ENCODE measurements around the gene CNTNAP1.

CNTNAP1 gene

GRCh38 chr17:42679492-42680330 lies 2.6 kb upstream of the CNTNAP1 start:
- H3K4me3 ChIP-seq (ENCODE audit: low read length): peak overlapping the region; percentile 62
- peaks cover 68% of the 10 kb centered on the region for H3K27me3 ChIP-seq (ENCODE audit: insufficient read depth, low read length)
- H3K9me3 ChIP-seq (ENCODE audit: insufficient read depth, low read depth, low read length): no peaks in the 10 kb centered on the region
- H3K36me3 ChIP-seq (ENCODE audit: insufficient read depth, low read depth, low read length): no peaks in the 10 kb centered on the region
- peaks cover 23% of the 10 kb centered on the region for H3K4me1 ChIP-seq (ENCODE audit: insufficient read depth, low read length)
- H3K27ac ChIP-seq (ENCODE audit: low read length): no peak overlapping the region
- H3K9ac ChIP-seq (ENCODE audit: low read depth, low read length): peak overlapping the region; percentile 74; the same call in 1 of the 2 replicates

GRCh38 chr17:42680331-42680808 lies 2.0 kb upstream of the CNTNAP1 start:
- Histone ChIP-seq H3K36me3 (ENCODE audit: insufficient read depth, low read depth, low read length) (no peaks in the 10 kb centered on the region), H3K9me3 (ENCODE audit: insufficient read depth, low read depth, low read length) (no peaks in the 10 kb centered on the region), H3K9ac (ENCODE audit: low read depth, low read length) (no peak overlapping the region), H3K4me3 (ENCODE audit: low read length) (peak overlapping the region; percentile 62; the same call in 1 of the 2 replicates), H3K27me3 (ENCODE audit: insufficient read depth, low read length) (peaks cover 67% of the 10 kb centered on the region), H3K27ac (ENCODE audit: low read length) (no peak overlapping the region), H3K4me1 (ENCODE audit: insufficient read depth, low read length) (peaks cover 22% of the 10 kb centered on the region)

GRCh38 chr17:42682722-42683403 lies 532 bp downstream of the CNTNAP1 start:
- peaks cover 62% of the 10 kb centered on the region for H3K27me3 ChIP-seq (ENCODE audit: insufficient read depth, low read length)
- no peaks in the 10 kb centered on the region for H3K36me3 ChIP-seq (ENCODE audit: insufficient read depth, low read depth, low read length)
- H3K4me1 ChIP-seq (ENCODE audit: insufficient read depth, low read length): peaks cover 16% of the 10 kb centered on the region; the same call in 1 of the 2 replicates
- H3K27ac ChIP-seq (ENCODE audit: low read length): no peak overlapping the region
- peak overlapping the region; percentile 68; the same call in 1 of the 2 replicates for H3K9ac ChIP-seq (ENCODE audit: low read depth, low read length)
- H3K9me3 ChIP-seq (ENCODE audit: insufficient read depth, low read depth, low read length): no peaks in the 10 kb centered on the region
- peak overlapping the region; percentile 81 for H3K4me3 ChIP-seq (ENCODE audit: low read length)

- H3K4me1 ChIP-seq (ENCODE audit: insufficient read depth, low read length): peaks cover 14% of the 10 kb centered on the region; the same call in 1 of the 2 replicates
- H3K27ac ChIP-seq (ENCODE audit: low read length): no peak overlapping the region
- H3K27me3 ChIP-seq (ENCODE audit: insufficient read depth, low read length): peaks cover 62% of the 10 kb centered on the region
- no peaks in the 10 kb centered on the region for H3K36me3 ChIP-seq (ENCODE audit: insufficient read depth, low read depth, low read length)
- H3K4me3 ChIP-seq (ENCODE audit: low read length): peak overlapping the region; percentile 81
- no peaks in the 10 kb centered on the region for H3K9me3 ChIP-seq (ENCODE audit: insufficient read depth, low read depth, low read length)
- H3K9ac ChIP-seq (ENCODE audit: low read depth, low read length): no peak overlapping the region
Measured at GRCh38 chr17:42683407-42684034, 1.2 kb downstream of the CNTNAP1 start.

GRCh38 chr17:42684929-42685556 lies 2.7 kb downstream of the CNTNAP1 start:
- no peak overlapping the region for H3K4me3 ChIP-seq (ENCODE audit: low read length)
- no peaks in the 10 kb centered on the region for H3K36me3 ChIP-seq (ENCODE audit: insufficient read depth, low read depth, low read length)
- peaks cover 53% of the 10 kb centered on the region for H3K27me3 ChIP-seq (ENCODE audit: insufficient read depth, low read length)
- no peaks in the 10 kb centered on the region for H3K9me3 ChIP-seq (ENCODE audit: insufficient read depth, low read depth, low read length)
- no peak overlapping the region for H3K9ac ChIP-seq (ENCODE audit: low read depth, low read length)
- peaks cover 12% of the 10 kb centered on the region; the same call in 1 of the 2 replicates for H3K4me1 ChIP-seq (ENCODE audit: insufficient read depth, low read length)
- H3K27ac ChIP-seq (ENCODE audit: low read length): no peak overlapping the region

GRCh38 chr17:42685831-42686230 lies 3.5 kb downstream of the CNTNAP1 start:
- H3K27me3 ChIP-seq (ENCODE audit: insufficient read depth, low read length): peaks cover 45% of the 10 kb centered on the region
- no peak overlapping the region for H3K9ac ChIP-seq (ENCODE audit: low read depth, low read length)

GRCh38 chr17:42686520-42687128 lies 4.3 kb downstream of the CNTNAP1 start:
- H3K9ac ChIP-seq (ENCODE audit: low read depth, low read length): no peak overlapping the region
- H3K27me3 ChIP-seq (ENCODE audit: insufficient read depth, low read length): peaks cover 42% of the 10 kb centered on the region
- no peak overlapping the region for H3K4me3 ChIP-seq (ENCODE audit: low read length)
- H3K4me1 ChIP-seq (ENCODE audit: insufficient read depth, low read length): peaks cover 8% of the 10 kb centered on the region; the same call in 1 of the 2 replicates
- H3K36me3 ChIP-seq (ENCODE audit: insufficient read depth, low read depth, low read length): no peaks in the 10 kb centered on the region
- H3K9me3 ChIP-seq (ENCODE audit: insufficient read depth, low read depth, low read length): no peaks in the 10 kb centered on the region
- no peak overlapping the region for H3K27ac ChIP-seq (ENCODE audit: low read length)

More at GRCh38 chr17:42685831-42686230, 3.5 kb downstream of the CNTNAP1 start:
- Histone ChIP-seq H3K36me3 (ENCODE audit: insufficient read depth, low read depth, low read length) (no peaks in the 10 kb centered on the region), H3K4me3 (ENCODE audit: low read length) (no peak overlapping the region), H3K27ac (ENCODE audit: low read length) (no peak overlapping the region), H3K4me1 (ENCODE audit: insufficient read depth, low read length) (peaks cover 12% of the 10 kb centered on the region; the same call in 1 of the 2 replicates), H3K9me3 (ENCODE audit: insufficient read depth, low read depth, low read length) (no peaks in the 10 kb centered on the region)

GRCh38 chr17:42687707-42688320 lies 5.5 kb downstream of the CNTNAP1 start:
- peaks cover 30% of the 10 kb centered on the region for H3K27me3 ChIP-seq (ENCODE audit: insufficient read depth, low read length)
- H3K27ac ChIP-seq (ENCODE audit: low read length): no peak overlapping the region
- peaks cover 5% of the 10 kb centered on the region; the same call in 1 of the 2 replicates for H3K4me1 ChIP-seq (ENCODE audit: insufficient read depth, low read length)
- H3K9me3 ChIP-seq (ENCODE audit: insufficient read depth, low read depth, low read length): no peaks in the 10 kb centered on the region
- H3K4me3 ChIP-seq (ENCODE audit: low read length): no peak overlapping the region
- H3K36me3 ChIP-seq (ENCODE audit: insufficient read depth, low read depth, low read length): no peaks in the 10 kb centered on the region
- H3K9ac ChIP-seq (ENCODE audit: low read depth, low read length): no peak overlapping the region

GRCh38 chr17:42690596-42690995 lies 8.3 kb downstream of the CNTNAP1 start:
- Histone ChIP-seq H3K36me3 (ENCODE audit: insufficient read depth, low read depth, low read length) (peaks cover 4% of the 10 kb centered on the region; the same call in 1 of the 2 replicates), H3K27ac (ENCODE audit: low read length) (no peak overlapping the region), H3K27me3 (ENCODE audit: insufficient read depth, low read length) (peaks cover 4% of the 10 kb centered on the region; the same call in 1 of the 2 replicates), H3K9ac (ENCODE audit: low read depth, low read length) (no peak overlapping the region), H3K4me3 (ENCODE audit: low read length) (no peak overlapping the region), H3K9me3 (ENCODE audit: insufficient read depth, low read depth, low read length) (no peaks in the 10 kb centered on the region), H3K4me1 (ENCODE audit: insufficient read depth, low read length) (no peaks in the 10 kb centered on the region)

GRCh38 chr17:42691021-42691545 lies 8.8 kb downstream of the CNTNAP1 start:
- H3K36me3 ChIP-seq (ENCODE audit: insufficient read depth, low read depth, low read length): peaks cover 6% of the 10 kb centered on the region; the same call in 1 of the 2 replicates
- no peak overlapping the region for H3K27ac ChIP-seq (ENCODE audit: low read length)

More at GRCh38 chr17:42691021-42691545, 8.8 kb downstream of the CNTNAP1 start:
- H3K9me3 ChIP-seq (ENCODE audit: insufficient read depth, low read depth, low read length): no peaks in the 10 kb centered on the region
- H3K4me1 ChIP-seq (ENCODE audit: insufficient read depth, low read length): no peaks in the 10 kb centered on the region
- no peak overlapping the region for H3K4me3 ChIP-seq (ENCODE audit: low read length)
- H3K27me3 ChIP-seq (ENCODE audit: insufficient read depth, low read length): no peaks in the 10 kb centered on the region
- H3K9ac ChIP-seq (ENCODE audit: low read depth, low read length): no peak overlapping the region

All from iPS-20b (cell line).